ENCODE measurements around the gene CCDC92.

CCDC92 gene

DNA sequence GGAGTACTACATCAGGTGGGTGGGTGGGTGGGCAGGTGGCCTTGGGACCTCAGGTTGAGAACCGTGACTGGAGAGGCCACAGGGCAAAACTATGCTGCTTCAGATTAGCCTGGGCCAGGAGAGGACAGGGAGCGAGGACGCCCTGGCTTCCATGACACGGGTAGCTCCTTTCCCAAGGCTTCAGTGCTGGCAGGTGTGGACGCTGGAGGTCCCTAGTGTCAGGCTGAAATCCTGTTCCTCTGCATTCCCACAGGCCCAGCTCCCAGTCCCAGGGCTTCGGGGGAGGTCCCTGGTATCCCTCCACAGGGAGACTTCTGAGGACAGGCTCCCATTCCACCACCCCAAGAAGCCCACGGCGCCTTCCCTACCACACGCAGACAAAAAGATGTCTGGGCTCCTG lies 31.6 kb downstream of the CCDC92 start:
- H3K27ac ChIP-seq, result no peak overlapping the region
- TF ChIP-seq CTCF (conservative IDR thresholded peaks at IDR 0.05), result no peak

DNA sequence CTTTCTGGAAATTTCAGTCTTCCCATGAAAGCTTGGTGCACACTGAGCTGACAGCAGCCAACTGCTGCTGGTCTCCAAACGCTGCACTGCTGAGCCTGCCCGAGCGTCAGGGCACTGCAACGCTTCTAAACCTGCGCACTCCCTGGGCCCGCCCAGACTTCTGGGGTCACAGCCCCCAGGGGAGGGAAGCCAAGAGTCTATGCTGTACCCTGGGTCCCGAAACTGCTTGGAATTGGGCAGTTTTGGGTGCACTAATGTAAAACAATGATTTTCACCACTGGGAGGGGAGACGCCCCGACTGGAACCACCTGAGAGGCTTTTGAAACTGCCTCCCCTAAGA lies 32.0 kb downstream of the CCDC92 start:
- H3K27ac ChIP-seq, result no peak overlapping the region
- no peak for TF ChIP-seq CTCF (conservative IDR thresholded peaks at IDR 0.05)

DNA sequence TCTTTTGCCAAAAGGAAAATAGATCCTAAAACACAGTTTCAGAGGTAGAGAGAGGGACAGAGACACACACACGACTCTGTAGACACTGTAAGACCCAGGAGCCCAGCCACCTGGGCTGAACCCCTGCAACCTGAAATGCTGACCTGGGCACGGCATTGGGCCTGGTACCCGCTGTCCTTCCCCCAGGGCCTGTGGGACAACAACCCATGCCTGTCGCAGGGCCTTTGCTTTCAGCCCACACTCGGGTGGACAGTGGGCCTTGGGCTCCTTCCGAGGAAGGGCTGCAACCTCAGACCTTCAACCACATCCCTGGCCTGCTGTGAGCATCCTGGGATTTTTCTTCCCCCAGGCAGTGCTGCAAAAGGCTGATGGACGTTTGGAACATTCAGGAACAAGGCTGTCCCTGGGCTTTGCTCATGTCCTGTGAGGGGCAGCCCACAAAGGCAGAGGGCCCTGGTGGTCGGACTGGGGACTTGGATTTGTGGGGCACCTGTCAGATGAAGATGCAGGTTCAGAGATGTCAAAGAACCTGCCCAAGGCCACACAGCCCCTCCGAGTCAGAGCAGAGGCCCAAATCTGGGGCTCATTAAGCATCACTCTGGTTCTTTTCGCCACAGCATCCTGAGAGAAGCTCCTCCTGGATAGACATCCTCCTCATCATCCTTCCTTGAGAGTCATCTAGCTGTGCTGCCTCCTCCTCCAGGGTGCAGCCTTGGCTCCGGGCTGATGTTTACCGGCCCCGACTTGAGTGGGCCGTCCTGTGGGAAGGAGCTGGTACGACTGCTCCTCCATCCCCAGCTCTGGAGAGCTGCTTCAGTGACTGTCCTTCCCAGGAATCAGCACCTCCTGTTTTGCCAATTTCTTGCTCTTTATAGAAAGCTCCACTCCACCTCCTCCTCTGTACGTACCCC lies 32.7 kb downstream of the CCDC92 start:
- no peak for TF ChIP-seq CTCF (conservative IDR thresholded peaks at IDR 0.05)

DNA sequence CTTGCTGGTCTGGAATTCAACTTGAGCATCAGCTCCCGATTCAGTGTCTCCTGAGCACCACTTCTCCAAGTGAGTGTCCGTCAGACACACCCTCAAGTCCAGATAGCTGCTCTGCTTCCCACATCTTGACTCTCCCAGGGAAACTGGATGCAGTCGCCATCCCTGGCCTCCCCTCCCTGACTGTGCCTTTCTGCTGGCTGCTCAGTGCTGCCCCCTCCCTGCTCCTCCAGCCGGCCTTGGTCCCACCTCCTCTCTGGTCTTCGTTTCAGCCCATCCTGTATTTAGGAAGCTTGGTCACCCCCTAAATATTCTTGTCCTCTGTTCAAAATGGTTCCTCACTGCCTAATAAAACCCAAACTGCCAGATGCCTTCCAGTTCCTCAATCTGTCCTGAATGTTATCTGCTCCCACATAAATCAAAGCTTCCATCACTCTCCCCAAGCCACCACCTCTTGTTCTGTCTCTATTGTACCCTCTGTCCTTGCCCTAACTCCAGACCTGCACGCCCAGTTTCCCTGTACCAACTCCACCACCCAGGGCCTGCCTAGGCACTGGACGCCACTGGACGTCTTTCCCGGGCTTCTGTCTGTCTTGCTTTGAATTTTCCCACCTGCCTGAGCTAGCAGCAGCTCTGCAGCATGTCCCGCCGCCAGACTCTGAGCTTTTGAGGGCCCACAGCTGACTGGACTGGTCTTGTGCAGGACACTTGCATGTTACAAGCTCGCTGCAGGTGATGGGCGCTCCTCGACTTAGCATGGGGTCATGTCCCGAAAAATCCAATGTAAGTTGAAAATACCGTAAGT lies 33.8 kb downstream of the CCDC92 start:
- H3K27ac ChIP-seq, result no peak overlapping the region
- peak; percentile 43 for TF ChIP-seq CTCF (conservative IDR thresholded peaks at IDR 0.05)

More for the DNA sequence above, 32.7 kb downstream of the CCDC92 start:
- no peak overlapping the region for H3K27ac ChIP-seq

DNA sequence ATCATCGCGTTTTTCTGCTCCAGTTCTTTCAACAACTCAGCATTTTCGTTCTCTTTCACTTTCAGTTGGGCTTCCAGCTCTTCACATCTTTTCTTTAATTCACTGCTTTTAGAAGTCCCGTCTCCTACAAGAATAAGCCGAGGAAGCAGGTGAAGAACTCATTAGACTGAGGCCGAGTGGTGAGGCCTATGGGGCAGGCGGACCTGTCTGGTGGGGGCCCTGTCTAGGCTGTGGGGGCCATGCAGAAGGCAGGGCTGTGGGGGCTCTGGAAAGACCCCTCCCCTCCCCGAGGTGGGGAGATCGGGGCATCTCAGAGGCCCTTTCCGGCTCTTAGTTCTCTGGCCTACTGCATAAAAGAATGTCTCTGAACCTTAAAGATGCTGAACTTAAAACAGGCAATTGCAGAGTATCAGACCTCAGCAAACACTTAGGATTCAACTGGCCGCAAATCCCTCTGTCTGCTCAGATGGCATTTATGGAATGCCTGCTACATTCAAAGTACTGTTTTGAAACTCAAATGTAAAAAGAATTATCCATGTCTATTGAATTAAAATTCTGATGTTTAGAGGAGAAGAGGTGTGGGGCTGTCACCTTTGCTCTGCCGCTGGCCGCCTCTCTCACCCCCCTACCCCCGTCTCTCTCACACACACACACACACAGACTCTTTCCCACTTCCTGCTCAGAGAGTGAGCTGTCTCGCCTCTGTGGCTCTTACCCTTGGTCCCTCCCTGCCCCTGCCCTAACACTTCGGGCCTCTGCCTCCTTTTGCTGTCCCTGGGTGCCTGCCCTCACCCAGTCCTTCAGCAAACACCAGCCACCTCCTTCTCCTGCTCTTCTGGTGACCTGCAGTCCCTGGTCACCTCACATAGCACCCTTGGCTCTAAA lies 34.7 kb downstream of the CCDC92 start:
- no peak for TF ChIP-seq CTCF (conservative IDR thresholded peaks at IDR 0.05)
- H3K27ac ChIP-seq, result no peak overlapping the region

GRCh38 chr12:123936956-123937706 lies 35.5 kb downstream of the CCDC92 start:
- H3K27ac ChIP-seq, result no peak overlapping the region
- no peak for TF ChIP-seq CTCF (conservative IDR thresholded peaks at IDR 0.05)
